KMS-11 (cell line): Measurements from ENCODE around the gene CRABP1.

ENCODE experiments used
- H2AFZ ChIP-seq: fragments of 200-600 bp; sonication (generic); 2 replicates; pipeline ENCODE4 v1.6.1; 2016; ENCODE audit warnings: antibody characterized with exemption, mixed run types, low read depth
- H3K27ac ChIP-seq: fragments of 200-600 bp; sonication (generic); 2 replicates; pipeline ENCODE4 v1.6.1; 2016; ENCODE audit warnings: mild to moderate bottlenecking, mixed run types
- H3K27me3 ChIP-seq: fragments of 200-600 bp; sonication (generic); 2 replicates; pipeline ENCODE4 v1.6.1; 2017; ENCODE audit warnings: mild to moderate bottlenecking, low read depth, mixed run types, moderate library complexity; ENCODE audit not compliant: insufficient read depth
- H3K36me3 ChIP-seq: fragments of 200-600 bp; sonication (generic); 2 replicates; pipeline ENCODE4 v1.6.1; 2017; ENCODE audit warnings: mild to moderate bottlenecking, mixed run types; ENCODE audit not compliant: insufficient read depth
- H3K4me1 ChIP-seq: fragments of 200-600 bp; sonication (generic); 2 replicates; pipeline ENCODE4 v1.6.1; 2016; ENCODE audit warnings: mild to moderate bottlenecking, low read depth, mixed run types; ENCODE audit not compliant: poor library complexity, severe bottlenecking
- H3K4me2 ChIP-seq: fragments of 200-600 bp; sonication (generic); 2 replicates; pipeline ENCODE4 v1.7.0; 2016; ENCODE audit warnings: mild to moderate bottlenecking, mixed run types
- H3K4me3 ChIP-seq: fragments of 200-600 bp; sonication (generic); IDR thresholded peaks from 2 replicates; pipeline ENCODE4 v1.6.1; 2017; ENCODE audit warnings: low read depth, low read length, mixed read lengths; ENCODE audit not compliant: insufficient read depth
- H3K79me2 ChIP-seq: fragments of 200-600 bp; sonication (generic); 2 replicates; pipeline ENCODE4 v1.6.1; 2016; ENCODE audit warnings: low read depth, mixed run types; ENCODE audit not compliant: insufficient read depth
- H3K9ac ChIP-seq: fragments of 200-600 bp; sonication (generic); 2 replicates; pipeline ENCODE4 v1.6.1; 2016; ENCODE audit warnings: mild to moderate bottlenecking, mixed run types
- H4K20me1 ChIP-seq: fragments of 200-600 bp; sonication (generic); 2 replicates; pipeline ENCODE4 v1.6.1; 2016; ENCODE audit warnings: mild to moderate bottlenecking, mixed run types; ENCODE audit not compliant: insufficient read depth
- CTCF ChIP-seq: fragments of 200-600 bp; sonication (generic); conservative IDR thresholded peaks from 2 replicates; pipeline ENCODE4 v1.6.1; 2017; ENCODE audit warnings: low read depth, mild to moderate bottlenecking, antibody characterized with exemption, low read length, moderate library complexity, mixed read lengths

The CRABP1 gene

GRCh38 chr15:78327466-78327865, 12.7 kb upstream of the CRABP1 start:
- Histone ChIP-seq H2AFZ (no peak overlapping the region), H3K27me3 (no peaks in the 10 kb centered on the region), H4K20me1 (no peaks in the 10 kb centered on the region), H3K36me3 (no peaks in the 10 kb centered on the region), H3K27ac (no peak overlapping the region), H3K4me3 (no peak overlapping the region), H3K4me1 (no peaks in the 10 kb centered on the region), H3K4me2 (no peak overlapping the region), H3K79me2 (no peaks in the 10 kb centered on the region), H3K9ac (no peak overlapping the region)
- TF ChIP-seq CTCF = no peak

- no peaks in the 10 kb centered on the region for H3K27me3 ChIP-seq
- no peak overlapping the region for H2AFZ ChIP-seq
Observed at GRCh38 chr15:78329625-78330024, 10.5 kb upstream of the CRABP1 start.

GRCh38 chr15:78334845-78335244, 5.3 kb upstream of the CRABP1 start:
- Histone ChIP-seq H3K4me3 (no peak overlapping the region), H2AFZ (no peak overlapping the region), H3K36me3 (no peaks in the 10 kb centered on the region), H3K9ac (no peak overlapping the region), H3K27me3 (no peaks in the 10 kb centered on the region; the same call in 1 of the 2 replicates), H3K27ac (no peak overlapping the region), H3K4me2 (no peak overlapping the region), H3K4me1 (no peaks in the 10 kb centered on the region), H3K79me2 (no peaks in the 10 kb centered on the region), H4K20me1 (no peaks in the 10 kb centered on the region)
- TF ChIP-seq CTCF = no peak

More at GRCh38 chr15:78329625-78330024, 10.5 kb upstream of the CRABP1 start:
- Histone ChIP-seq H3K9ac (no peak overlapping the region), H3K4me3 (no peak overlapping the region), H4K20me1 (no peaks in the 10 kb centered on the region), H3K4me2 (no peak overlapping the region), H3K27ac (no peak overlapping the region), H3K4me1 (no peaks in the 10 kb centered on the region), H3K79me2 (no peaks in the 10 kb centered on the region), H3K36me3 (no peaks in the 10 kb centered on the region)
- no peak for TF ChIP-seq CTCF

GRCh38 chr15:78335985-78336384, 4.2 kb upstream of the CRABP1 start:
- Histone ChIP-seq H3K27me3 (no peaks in the 10 kb centered on the region; the same call in 1 of the 2 replicates), H3K4me3 (no peak overlapping the region)

More at GRCh38 chr15:78335985-78336384, 4.2 kb upstream of the CRABP1 start:
- H3K4me1 ChIP-seq = no peaks in the 10 kb centered on the region
- H3K4me2 ChIP-seq = no peak overlapping the region
- H3K79me2 ChIP-seq = no peaks in the 10 kb centered on the region
- TF ChIP-seq CTCF = no peak
- no peaks in the 10 kb centered on the region for H3K36me3 ChIP-seq
- no peak overlapping the region for H2AFZ ChIP-seq
- no peak overlapping the region for H3K27ac ChIP-seq
- H4K20me1 ChIP-seq = no peaks in the 10 kb centered on the region
- H3K9ac ChIP-seq = no peak overlapping the region
